Activated CD8-positive, alpha-beta T cell treated with anti-CD3 and anti-CD28 coated beads for 36 hours (primary cell): ENCODE data around the gene FXYD3. TPM values are rescaled to one million over a fixed set of nuclear protein-coding genes. Genes with fewer than 3 reads are reported as not detected.
A peak's percentile ranks its signal among the peaks of the same experiment; 100 is the strongest.

Source experiments
- ATAC-seq: fragments of 200-7000 bp; cut with Tn5 transposase; one replicate; pipeline ENCODE4 v1.10.0; 2021; ENCODE audit warnings: mild to moderate bottlenecking, moderate library complexity
- CTCF ChIA-PET: fragments of 350-600 bp; sonication (Branson Sonifier 250); formaldehyde crosslinking; loops from one replicate; lab custom pipeline; 2021; ENCODE audit warnings: antibody characterized with exemption; lab: Charles Lee
- POLR2A ChIA-PET: fragments of 350-600 bp; sonication (Branson Sonifier 250); formaldehyde crosslinking; loops from one replicate; lab custom pipeline; 2021; ENCODE audit warnings: antibody characterized with exemption; lab: Charles Lee
- DNase-seq: peaks from one replicate; pipeline ENCODE4 v3.0.0-alpha.2; 2020
- H3K27ac Mint-ChIP-seq: one replicate; pipeline ENCODE4 v1.8.0; 2021; ENCODE audit warnings: mild to moderate bottlenecking, mixed read lengths
- H3K27me3 Mint-ChIP-seq: one replicate; pipeline ENCODE4 v1.8.0; 2021; ENCODE audit warnings: mixed read lengths
- H3K36me3 Mint-ChIP-seq: one replicate; pipeline ENCODE4 v1.8.0; 2021; ENCODE audit warnings: low read depth, mixed read lengths
- H3K4me1 Mint-ChIP-seq: one replicate; pipeline ENCODE4 v1.8.0; 2021; ENCODE audit warnings: low read depth, mixed read lengths
- H3K4me3 Mint-ChIP-seq: one replicate; pipeline ENCODE4 v1.8.0; 2021; ENCODE audit warnings: mild to moderate bottlenecking, moderate library complexity, mixed read lengths
- H3K9me3 Mint-ChIP-seq: one replicate; pipeline ENCODE4 v1.8.0; 2021; ENCODE audit warnings: mixed read lengths
- CTCF ChIP-seq: fragments of 200-600 bp; IDR thresholded peaks from one replicate; pipeline ENCODE4 v1.8.0; 2022; ENCODE audit warnings: antibody characterized with exemption, mild to moderate bottlenecking
- intact Hi-C: fragments of 100-400 bp; cut with micrococcal nuclease; formaldehyde crosslinking; loops from one replicate; pipeline ENCODE4 v1.10.0; 2022
- total RNA-seq, 2 experiments: library from RNA; stranded (reverse); gene quantifications; one replicate each; pipeline ENCODE4 v1.2.3, GENCODE V29; 2021

Gene FXYD3
- total RNA-seq, 2 experiments from 2014 or later = not detected

DNA sequence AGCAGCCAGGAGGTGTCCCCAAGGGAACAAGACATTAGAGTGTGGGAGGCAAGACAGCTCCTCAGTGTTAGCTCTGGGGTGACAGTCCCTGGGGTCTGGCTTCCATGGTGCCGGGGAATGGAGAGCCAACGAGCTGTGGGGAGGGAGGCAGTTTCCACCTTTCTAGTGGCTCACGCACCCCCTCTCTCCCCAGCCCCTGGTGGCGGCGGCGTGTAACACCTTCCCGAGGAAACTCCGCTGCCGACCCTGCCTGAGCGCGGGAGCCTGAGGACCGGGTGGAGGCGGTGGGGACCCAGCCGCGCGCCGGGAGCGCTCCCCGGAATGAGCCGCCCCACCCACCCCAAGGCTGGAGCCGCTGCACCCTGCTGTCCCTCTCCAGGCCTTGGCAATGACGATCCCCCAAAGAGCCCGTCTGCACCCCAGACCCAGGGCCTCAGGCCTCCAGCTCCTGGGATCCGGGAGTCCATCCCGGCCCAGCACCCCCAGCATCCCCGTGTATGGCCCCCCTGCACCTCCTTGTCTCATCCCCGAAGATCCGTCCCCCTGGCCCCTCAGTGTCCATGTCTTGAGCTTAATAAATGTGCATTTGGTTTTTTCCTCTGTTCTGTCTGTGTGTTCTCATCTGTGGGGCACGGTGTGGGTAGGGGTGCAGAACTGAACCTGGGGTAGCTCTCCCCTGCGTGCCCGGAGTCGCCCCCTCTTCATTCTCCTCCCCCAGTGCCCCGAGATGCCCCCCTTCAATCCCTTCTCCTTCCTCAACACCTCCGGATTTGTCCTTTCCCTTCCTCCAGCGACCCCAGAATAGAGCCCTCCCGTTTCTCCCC is 38.3 kb downstream of the FXYD3 start:
- ATAC-seq (peak; percentile 70), DNase-seq (peak; percentile 79)
- ChIA-PET POLR2A (interaction anchor here (0.7 to 2.0 kb wide), 17 partner anchors 9 to 193 kb away, joined by 3 to 11 read pairs (median 4); partner anchors contain the start of gene FFAR1), CTCF (interaction anchor here (0.8 to 6.2 kb wide), 19 partner anchors 9 to 97 kb away, joined by 3 to 57 read pairs (median 5); partner anchors contain the start of gene FXYD7)
- peaks cover 42% of the 10 kb centered on the region for H3K4me1 Mint-ChIP-seq
- peak overlapping the region; percentile 99 for H3K27ac Mint-ChIP-seq
- H3K36me3 Mint-ChIP-seq = peaks cover 39% of the 10 kb centered on the region
- intact Hi-C loops = no loop called here
- TF ChIP-seq CTCF = peak; percentile 70
- H3K27me3 Mint-ChIP-seq = no peaks in the 10 kb centered on the region
- peak overlapping the region; percentile 95 for H3K4me3 Mint-ChIP-seq
- no peaks in the 10 kb centered on the region for H3K9me3 Mint-ChIP-seq

GRCh38 chr19:35154525-35155406 is 39.1 kb downstream of the FXYD3 start, which contains the start of gene FXYD5:
TSS of gene FXYD5 (plus strand) at chr19:35154735. CDS start at chr19:35155551, 816 bp downstream.
- Mint-ChIP-seq H3K36me3 (peaks cover 47% of the 10 kb centered on the region), H3K27me3 (no peaks in the 10 kb centered on the region), H3K27ac (peak within 1 kb of the TSS; percentile 99), H3K4me1 (peaks cover 49% of the 10 kb centered on the region), H3K9me3 (no peaks in the 10 kb centered on the region), H3K4me3 (peak within 1 kb of the TSS; percentile 95)
- intact Hi-C loops = no loop called here
- DNase-seq (peak; percentile 92), ATAC-seq (peak; percentile 78)
- POLR2A ChIA-PET = interaction anchor here (0.7 to 2.0 kb wide), 18 partner anchors 8 to 193 kb away, joined by 3 to 11 read pairs (median 4); partner anchors contain the start of gene FFAR1
- CTCF ChIA-PET = interaction anchor here (0.8 to 6.2 kb wide), 16 partner anchors 8 to 96 kb away, joined by 3 to 57 read pairs (median 6); partner anchors contain the start of gene FXYD7
- no peak for TF ChIP-seq CTCF

- Mint-ChIP-seq H3K27ac (peak overlapping the region; percentile 99), H3K27me3 (no peaks in the 10 kb centered on the region), H3K4me3 (peak overlapping the region; percentile 95), H3K9me3 (no peaks in the 10 kb centered on the region), H3K4me1 (peaks cover 49% of the 10 kb centered on the region), H3K36me3 (peaks cover 54% of the 10 kb centered on the region)
- POLR2A ChIA-PET = interaction anchor here (0.7 to 2.0 kb wide), 8 partner anchors 13 to 111 kb away, joined by 3 to 10 read pairs (median 5); no protein-coding TSS in a partner anchor
- TF ChIP-seq CTCF = no peak
- CTCF ChIA-PET = interaction anchor here (1.4 to 6.2 kb wide), 2 partner anchors 13 to 16 kb away, joined by 4 to 57 read pairs; partner anchors contain the start of gene FXYD7
- DNase-seq = peak; percentile 51
- ATAC-seq = peak; percentile 11
- intact Hi-C loops = no loop called here
Observed at GRCh38 chr19:35155441-35155840, 39.8 kb downstream of the FXYD3 start.

GRCh38 chr19:35155981-35156672 is 40.5 kb downstream of the FXYD3 start:
- TF ChIP-seq CTCF = no peak
- DNase-seq (no peak), ATAC-seq (no peak)
- Mint-ChIP-seq H3K9me3 (peaks cover under 1% of the 10 kb centered on the region), H3K27ac (peak overlapping the region; percentile 99), H3K36me3 (peaks cover 61% of the 10 kb centered on the region), H3K27me3 (no peaks in the 10 kb centered on the region), H3K4me3 (peak overlapping the region; percentile 95), H3K4me1 (peaks cover 49% of the 10 kb centered on the region)
- CTCF ChIA-PET = interaction anchor here (6.2 kb wide), 1 partner anchor 14 kb away, joined by 57 read pairs; the partner anchor contains the start of gene FXYD7
- POLR2A ChIA-PET = interaction anchor here (0.6 to 1.4 kb wide), 4 partner anchors 11 to 95 kb away, joined by 3 to 9 read pairs (median 5); no protein-coding TSS in a partner anchor
- intact Hi-C loops = no loop called here
